T-helper 1 cell treated with Interleukin-12 subunit alpha and Interleukin-12 subunit beta and Interleukin-4 antibody, amounts not matched to agents 30 μg/mL and 1 μg/mL, for 36 hours (primary cell): ENCODE measurements around the gene TPST1.
"Not testable (repeated sequence)": the region's sequence is repeated elsewhere in the genome, so short reads cannot be mapped to it uniquely, and the experiment has no call there.

ENCODE experiments used
- H3K27ac Mint-ChIP-seq: one replicate; pipeline ENCODE4 v1.8.0; 2021; ENCODE audit warnings: mild to moderate bottlenecking, mixed read lengths
- H3K27me3 Mint-ChIP-seq: one replicate; pipeline ENCODE4 v1.8.0; 2021; ENCODE audit warnings: low read depth, mixed read lengths
- H3K36me3 Mint-ChIP-seq: one replicate; pipeline ENCODE4 v1.8.0; 2021; ENCODE audit warnings: low read depth, mixed read lengths
- H3K4me1 Mint-ChIP-seq: one replicate; pipeline ENCODE4 v1.8.0; 2021; ENCODE audit warnings: low read depth, mixed read lengths
- H3K4me3 Mint-ChIP-seq: one replicate; pipeline ENCODE4 v1.8.0; 2021; ENCODE audit warnings: mild to moderate bottlenecking, moderate library complexity, mixed read lengths
- H3K9me3 Mint-ChIP-seq: one replicate; pipeline ENCODE4 v1.8.0; 2021; ENCODE audit warnings: mixed read lengths

Gene TPST1

GRCh38 chr7:66401932-66402331 lies 196.8 kb downstream of the TPST1 start:
- not testable (repeated sequence) for H3K4me1 Mint-ChIP-seq, H3K4me3 Mint-ChIP-seq, H3K36me3 Mint-ChIP-seq, H3K27ac Mint-ChIP-seq, H3K9me3 Mint-ChIP-seq, H3K27me3 Mint-ChIP-seq

GRCh38 chr7:66403564-66403963 lies 198.4 kb downstream of the TPST1 start:
- Mint-ChIP-seq H3K27ac (no peak overlapping the region), H3K4me3 (no peak overlapping the region), H3K27me3 (no peaks in the 10 kb centered on the region), H3K9me3 (peaks cover 9% of the 10 kb centered on the region), H3K36me3 (peaks cover 5% of the 10 kb centered on the region), H3K4me1 (no peaks in the 10 kb centered on the region)

- Mint-ChIP-seq H3K36me3 (no peaks in the 10 kb centered on the region), H3K4me1 (peaks cover 4% of the 10 kb centered on the region), H3K27me3 (no peaks in the 10 kb centered on the region), H3K4me3 (no peak overlapping the region), H3K9me3 (no peaks in the 10 kb centered on the region), H3K27ac (no peak overlapping the region)
Measured at GRCh38 chr7:66409493-66409892, 204.4 kb downstream of the TPST1 start.
